ENCODE measurements around the gene TBC1D8B. TPM values are rescaled to one million over a fixed set of nuclear protein-coding genes. Genes with fewer than 3 reads are reported as not detected.

Gene TBC1D8B
- total RNA-seq, 1 donor from 2014 or later: 17.1 TPM

DNA sequence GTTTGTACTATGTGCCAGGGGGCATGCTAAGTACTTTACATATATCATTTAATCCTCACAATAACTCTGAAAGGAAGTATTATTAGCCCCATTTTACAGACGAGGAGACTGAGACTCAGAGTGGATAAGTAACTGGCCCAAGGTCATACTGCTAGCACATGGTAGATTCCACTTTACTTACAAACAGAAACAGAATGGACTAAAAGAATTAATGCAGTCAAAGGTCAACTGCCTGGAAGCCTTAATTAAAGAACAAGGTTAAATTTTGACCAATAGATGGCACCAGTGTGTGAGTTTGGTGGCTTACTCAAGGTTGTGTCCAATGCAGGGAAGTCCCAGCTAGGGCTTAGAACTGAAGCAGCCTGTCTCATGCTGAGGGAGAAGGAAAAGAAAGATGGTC is 96.0 kb downstream of the TBC1D8B start:
- peak; percentile 84 for DNase-seq (ENCODE audit: low read depth)

DNA sequence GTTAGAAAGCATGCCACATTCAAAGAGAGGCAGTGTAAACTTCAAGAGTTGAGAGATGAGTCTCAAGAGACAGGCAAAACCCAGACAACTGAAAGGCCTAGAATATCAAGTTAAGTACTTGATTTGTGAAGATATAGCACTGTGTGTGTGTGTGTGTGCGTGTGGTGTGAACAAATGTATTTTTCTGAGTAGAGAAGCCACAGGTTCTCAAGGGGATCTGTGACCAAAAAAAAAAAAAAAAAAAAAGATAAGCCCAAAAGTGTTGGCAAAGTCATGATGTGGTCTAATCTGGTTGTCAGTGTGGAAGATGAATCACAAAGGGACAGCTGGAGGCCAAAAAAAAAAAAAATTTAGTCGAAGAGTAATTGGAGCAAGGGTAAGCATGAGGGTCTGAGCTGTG is 96.8 kb downstream of the TBC1D8B start:
- DNase-seq (ENCODE audit: low read depth): no peak

DNA sequence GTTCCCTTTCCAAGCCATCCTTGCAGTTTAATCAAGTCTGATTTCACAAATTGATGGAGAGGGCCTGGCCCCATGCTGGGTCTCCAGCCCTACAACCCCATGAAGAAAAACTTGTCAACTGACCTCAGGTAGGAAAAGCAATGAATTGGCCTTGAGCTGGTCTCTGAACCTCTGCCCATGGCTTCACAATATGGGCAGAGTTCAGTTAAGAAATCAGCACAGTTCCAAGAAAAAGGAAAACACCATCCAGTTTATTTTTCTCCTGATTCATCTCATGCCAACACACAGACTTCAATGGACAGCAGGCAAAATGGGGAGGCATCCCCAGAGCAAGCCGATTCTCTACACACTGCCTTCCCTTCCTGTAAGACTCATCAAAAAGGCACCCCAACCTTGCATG is 97.4 kb downstream of the TBC1D8B start:
- DNase-seq (ENCODE audit: low read depth): no peak

DNA sequence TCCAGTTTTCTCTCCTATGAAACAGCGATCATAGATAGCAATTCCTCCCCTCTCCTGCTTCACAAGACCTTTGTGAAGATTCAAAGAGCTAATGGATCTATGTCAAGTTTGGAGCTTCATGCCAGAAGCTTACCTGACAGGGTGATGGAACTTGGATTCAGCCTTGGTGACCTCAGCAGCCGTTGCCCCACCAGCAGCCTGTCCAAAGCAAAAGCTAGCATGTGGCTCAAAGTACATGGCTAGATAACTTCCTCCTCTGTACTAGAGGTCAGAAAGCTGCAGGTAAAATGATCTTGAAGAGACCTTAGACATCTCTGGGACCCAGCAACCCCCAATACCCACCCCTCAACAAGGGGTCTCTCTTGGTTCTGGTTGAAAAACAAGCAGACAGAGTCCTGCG is 98.9 kb downstream of the TBC1D8B start:
- DNase-seq (ENCODE audit: low read depth): no peak

DNA sequence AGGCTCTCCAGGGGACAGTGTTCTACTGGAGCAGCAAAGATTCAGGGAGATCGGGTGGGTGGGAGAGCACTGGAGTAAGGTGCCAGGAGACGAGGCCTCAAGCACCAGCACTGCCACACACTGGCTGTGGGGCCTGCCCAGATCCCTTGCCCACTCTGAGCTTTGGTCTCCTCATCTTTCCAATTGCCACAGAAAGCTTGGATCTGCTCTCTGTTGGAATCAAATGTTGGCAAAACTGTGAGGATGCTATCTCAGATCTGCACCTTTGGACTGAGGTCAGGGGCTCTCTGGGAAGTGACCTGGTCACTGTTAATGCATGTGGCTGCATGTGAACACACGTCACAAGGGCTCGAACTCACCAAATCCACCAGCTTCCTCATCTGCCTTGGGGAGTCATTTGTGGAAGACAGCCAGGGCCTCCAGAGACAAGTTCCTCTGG is 99.3 kb downstream of the TBC1D8B start:
- DNase-seq (ENCODE audit: low read depth): no peak

DNA sequence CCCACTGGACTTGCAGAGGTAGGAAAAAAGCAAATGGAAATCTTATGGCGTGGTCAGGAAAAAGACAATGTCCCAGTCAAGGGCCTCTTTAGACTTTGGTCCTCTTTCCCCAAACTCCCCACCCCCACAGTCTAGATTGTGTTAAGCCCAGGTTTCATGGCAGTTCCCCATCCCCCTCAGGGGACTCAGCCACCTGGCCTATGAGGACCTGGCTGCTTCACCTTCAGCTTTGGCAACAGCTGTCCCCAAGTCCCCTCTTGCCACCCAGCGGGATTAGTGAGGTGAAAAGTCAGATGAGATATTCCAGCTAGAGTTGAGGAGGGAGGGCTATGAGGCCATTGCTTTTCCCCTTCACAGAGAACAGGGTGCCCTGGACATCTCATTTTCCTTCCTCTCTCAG is 100.2 kb downstream of the TBC1D8B start:
- no peak for DNase-seq (ENCODE audit: low read depth)

DNA sequence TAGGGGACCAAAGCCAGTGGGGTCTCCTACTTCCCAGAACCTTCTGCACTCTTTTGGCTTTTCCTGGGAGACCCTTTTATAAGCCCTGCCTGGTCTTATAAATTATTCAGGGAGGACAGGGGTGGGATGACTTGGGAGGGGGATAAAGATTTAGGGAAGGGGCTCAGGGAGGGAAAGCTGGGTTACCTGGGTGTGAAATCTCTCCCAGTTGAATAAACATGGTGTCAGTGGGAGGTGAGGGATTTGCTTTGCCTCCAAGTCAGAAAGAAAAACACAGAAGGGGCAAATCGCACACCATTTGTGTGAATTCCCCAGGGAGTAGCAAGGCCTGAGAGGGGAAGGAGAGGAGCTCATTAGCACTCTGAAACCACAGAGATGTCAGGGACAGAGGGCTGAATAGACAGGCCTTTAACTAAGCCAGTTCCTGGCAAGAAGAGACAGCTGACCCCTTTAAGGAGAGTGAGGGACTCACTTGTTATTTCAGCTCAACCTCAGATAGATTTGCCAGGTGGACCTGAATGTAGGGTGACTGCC is 100.9 kb downstream of the TBC1D8B start, which contains the start of gene RIPPLY1:
RIPPLY1 (minus strand) TSS at position 51 of the 534 bp plus-strand sequence. CDS start 54 bp downstream, outside the sequence.
- DNase-seq (ENCODE audit: low read depth): no peak

DNA sequence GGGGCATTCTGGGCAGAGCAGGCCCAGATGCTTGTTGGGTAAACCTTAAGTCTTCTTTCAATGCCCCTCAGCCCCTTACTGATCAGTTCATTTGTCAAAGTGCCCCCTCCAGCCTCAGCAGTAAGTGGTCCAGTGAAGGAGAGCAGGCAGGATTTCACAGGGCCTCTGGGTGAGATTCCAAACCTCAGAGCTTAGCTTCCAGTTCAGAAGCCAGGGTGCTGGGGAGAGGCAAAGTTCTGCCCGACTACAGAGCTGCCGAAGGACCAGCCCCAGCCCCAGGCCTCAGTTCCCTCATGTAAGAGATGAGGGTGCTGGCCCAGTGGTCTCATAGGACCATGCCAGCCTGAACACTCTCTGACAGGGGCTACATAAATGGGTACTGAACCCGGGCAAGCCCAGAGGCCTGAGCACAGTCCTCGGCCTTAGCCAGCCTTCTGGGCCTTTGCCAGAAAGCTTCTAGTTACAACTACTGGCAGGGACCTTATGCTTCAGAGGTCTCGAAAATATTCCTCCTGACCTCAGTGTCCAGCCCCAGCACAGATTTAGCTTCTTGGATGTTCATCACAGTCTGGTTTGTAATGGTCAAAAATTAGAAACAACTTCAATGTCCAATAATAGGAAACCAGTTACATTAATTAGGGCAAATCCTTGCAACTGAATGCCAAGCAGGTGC is 101.5 kb downstream of the TBC1D8B start:
- DNase-seq (ENCODE audit: low read depth): no peak

DNA sequence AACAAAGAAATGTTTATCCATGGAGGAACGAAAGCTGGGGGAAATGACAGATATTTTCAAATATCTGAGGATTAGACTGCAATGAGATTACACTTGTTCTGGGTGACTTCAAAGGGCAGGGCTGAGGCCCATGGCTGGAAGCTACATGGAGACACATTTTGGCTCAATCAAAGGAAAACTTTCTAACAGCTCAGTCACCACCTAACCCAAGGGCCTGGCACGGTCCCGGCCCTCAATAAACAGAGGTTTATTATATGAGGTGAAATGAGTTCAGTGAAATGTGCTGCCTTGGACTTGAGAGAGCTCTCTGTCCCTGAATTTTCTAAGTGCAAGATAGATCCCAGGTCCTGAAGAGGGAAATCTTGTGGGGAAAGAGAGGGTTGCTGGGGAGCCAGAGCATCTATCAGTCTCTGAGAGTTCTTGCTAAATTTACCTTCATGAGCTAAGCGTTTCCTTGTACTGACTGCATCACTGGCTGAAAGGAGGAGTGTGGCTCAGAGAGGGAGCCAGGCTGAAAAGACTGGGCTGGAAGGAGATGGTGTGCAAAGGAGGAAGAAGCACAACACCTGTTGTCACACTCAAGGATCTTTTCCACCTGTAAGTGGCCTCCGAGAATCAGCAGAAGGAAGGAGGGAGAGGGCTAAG is 102.7 kb downstream of the TBC1D8B start:
- DNase-seq (ENCODE audit: low read depth): no peak

DNA sequence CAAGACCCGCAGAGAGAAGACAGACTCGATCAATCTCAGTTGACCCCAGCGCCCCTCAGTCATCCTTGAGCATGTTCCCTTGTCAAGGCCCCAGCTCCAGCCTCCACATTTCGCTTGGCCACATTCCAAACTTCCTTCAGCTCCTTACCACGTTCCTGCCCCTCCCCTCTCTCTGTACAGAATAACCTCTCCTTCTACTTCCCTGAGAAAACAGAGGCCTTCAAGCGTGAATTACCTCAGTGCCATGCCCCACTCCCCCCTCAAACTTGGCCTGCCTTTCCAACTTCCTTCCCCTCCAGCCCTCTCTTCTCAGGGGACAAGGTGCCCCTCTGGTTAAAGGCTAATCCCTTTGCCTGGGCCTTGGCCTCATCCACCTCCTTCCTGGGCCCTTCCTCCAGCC is 103.9 kb downstream of the TBC1D8B start:
- peak; percentile 93 for DNase-seq (ENCODE audit: low read depth)

DNA sequence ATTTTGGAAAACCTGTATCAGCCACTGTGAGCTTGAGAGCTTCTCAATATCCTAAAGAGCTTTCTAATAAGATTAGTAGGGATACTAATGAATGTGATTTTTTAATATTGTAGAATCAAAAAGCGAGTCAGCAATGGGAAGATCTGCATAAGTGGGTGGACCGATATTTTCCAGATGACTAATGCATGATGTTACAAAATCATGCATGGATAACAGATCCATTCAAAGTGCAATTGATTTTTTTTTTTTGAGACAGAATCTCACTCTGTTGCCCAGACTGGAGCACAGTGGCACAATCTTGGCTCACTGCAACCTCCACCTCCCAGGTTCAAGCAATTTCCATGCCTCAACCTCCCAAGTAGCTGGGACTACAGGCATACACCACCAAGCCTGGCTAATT is 110.4 kb downstream of the TBC1D8B start:
- DNase-seq (ENCODE audit: low read depth): peak; percentile 64

DNA sequence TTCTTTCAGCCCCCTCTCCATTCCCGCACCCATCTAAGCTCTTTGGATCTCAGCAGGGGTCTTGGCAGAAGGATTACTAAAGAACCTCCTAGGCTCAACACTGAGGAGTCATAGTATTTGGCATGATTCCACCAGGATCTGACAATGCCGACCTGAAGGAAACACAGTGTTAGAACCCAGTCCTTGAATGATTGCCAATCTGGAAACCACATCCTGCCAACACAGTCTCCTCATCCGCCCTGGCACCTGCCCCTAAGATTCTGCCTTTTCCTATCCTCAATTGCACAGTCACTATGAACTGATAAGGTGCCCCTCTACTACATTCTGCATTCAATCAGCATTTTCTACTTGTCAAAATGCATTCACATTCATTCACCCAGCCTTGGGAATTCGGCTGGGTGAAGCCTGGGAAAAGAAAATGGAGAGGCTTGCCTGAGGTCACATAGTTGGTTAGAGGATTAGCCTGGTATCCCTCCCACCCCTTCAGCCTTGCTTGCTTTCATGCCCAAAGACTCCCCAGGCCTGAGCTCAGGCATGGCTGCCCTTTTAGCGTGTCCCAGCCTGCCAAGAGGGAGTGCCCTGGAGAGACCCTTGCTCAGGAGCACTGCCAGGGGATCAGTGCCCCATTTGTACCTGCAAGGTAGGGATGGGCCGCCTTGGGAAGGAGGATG is 115.5 kb downstream of the TBC1D8B start:
- peak; percentile 95 for DNase-seq (ENCODE audit: low read depth)

DNA sequence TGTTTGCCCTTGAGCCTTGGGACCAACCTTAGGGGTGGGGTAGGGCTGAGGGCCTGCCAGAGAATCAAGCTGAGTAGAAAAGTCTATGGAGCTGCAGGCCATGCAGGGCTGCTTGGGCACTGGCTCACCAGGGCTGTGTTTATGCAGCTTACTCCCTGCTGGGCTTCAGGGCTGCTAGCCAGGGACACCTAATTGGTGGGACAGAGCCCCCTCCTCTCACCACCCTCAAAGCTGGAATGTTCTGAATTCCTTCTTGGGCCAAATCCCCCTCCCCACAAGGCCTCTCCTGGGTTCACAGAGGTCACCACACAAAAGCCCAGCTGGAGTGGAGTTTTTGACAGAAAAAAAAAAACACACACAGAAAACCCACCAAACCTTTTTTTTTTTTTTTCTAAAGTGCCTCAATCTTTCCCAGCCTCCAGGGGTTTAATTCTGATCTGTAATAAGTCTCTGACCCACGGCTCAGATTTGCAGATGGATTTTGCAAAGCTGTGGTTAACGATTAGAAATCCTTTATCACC is 117.5 kb downstream of the TBC1D8B start, which contains the start of gene CLDN2:
CLDN2 (plus strand) TSS at position 471 of the 521 bp plus-strand sequence. CDS start 7,827 bp downstream, outside the sequence.
- DNase-seq (ENCODE audit: low read depth): no peak

DNA sequence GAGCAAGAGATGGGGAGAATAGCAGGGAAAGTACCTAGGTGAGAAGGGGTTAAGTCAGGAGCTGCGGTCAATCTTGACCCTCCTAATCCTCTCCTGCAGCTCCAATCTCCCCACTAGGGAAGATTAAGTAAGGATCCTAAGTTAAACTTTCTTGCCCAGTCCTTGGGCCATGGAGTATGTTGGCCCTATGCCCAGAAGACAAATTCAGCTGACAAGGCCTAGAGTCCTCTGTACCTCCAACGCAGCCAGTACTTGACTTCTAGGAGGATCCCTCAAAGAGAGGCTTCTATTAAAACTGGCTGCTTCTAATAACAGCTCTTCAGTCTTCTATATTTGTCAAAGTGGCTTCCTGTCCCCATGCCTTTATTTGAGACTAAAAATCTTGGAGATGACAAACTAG is 119.2 kb downstream of the TBC1D8B start:
- DNase-seq (ENCODE audit: low read depth): no peak

Other genes starting within 250 kb of the TBC1D8B start
- gene RADX, start 190.7 kb upstream of the TBC1D8B start, total RNA-seq: 1.0 and 5.0 TPM in 2 replicates
- 33.7 and 58.3 TPM in 2 replicates for gene RNF128, start 76.0 kb upstream of the TBC1D8B start, total RNA-seq
- gene RIPPLY1, start 100.7 kb downstream of the TBC1D8B start, total RNA-seq: not detected in 2 replicates
- 1.9 and 29.6 TPM in 2 replicates for gene CLDN2, start 117.7 kb downstream of the TBC1D8B start, total RNA-seq
- gene MORC4, start 197.5 kb downstream of the TBC1D8B start, total RNA-seq: 41.4 and 41.5 TPM in 2 replicates

All from renal cortical epithelial cell (primary cell).